AG09309 (cell line): ENCODE results near the gene PF4V1.
A peak's percentile ranks its signal among the peaks of the same experiment; 100 is the strongest.

Source experiments
- DNase-seq: peaks from one replicate; pipeline ENCODE4 v3.0.0-alpha.2; 2010; ENCODE audit warnings: low read depth
- H3K4me3 ChIP-seq: 2 replicates; pipeline ENCODE4 v1.5.1; 2011; ENCODE audit warnings: mild to moderate bottlenecking, low read depth, low read length, moderate library complexity; ENCODE audit not compliant: control insufficient read depth
- TF ChIP-seq, protein P1 (sequence below): IDR thresholded peaks from 2 replicates; pipeline ENCODE4 v1.5.1; 2011; ENCODE audit warnings: mild to moderate bottlenecking, low read depth, low read length, inconsistent platforms; ENCODE audit not compliant: insufficient read depth, control insufficient read depth; ENCODE audit errors: missing control alignments

Gene PF4V1

DNA sequence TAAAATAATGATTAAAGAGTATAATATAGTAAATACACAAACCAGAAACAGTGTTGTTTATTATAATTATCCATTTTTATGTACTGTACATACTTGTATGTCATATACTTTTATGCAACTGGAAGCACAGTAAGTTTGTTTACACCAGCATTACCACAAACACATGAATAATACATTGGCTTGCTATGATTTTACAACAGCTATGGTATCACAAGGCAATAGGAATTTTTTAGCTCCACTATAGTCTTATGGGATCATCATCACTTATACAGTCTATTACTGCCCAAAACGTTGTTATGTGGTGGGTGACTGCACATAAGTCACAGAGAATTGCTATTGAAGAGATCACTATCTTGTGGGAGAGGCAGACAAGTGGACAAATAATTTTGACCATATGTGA, 1.8 kb upstream of the PF4V1 start:
- no peak for DNase-seq
- TF ChIP-seq, protein P1, sequence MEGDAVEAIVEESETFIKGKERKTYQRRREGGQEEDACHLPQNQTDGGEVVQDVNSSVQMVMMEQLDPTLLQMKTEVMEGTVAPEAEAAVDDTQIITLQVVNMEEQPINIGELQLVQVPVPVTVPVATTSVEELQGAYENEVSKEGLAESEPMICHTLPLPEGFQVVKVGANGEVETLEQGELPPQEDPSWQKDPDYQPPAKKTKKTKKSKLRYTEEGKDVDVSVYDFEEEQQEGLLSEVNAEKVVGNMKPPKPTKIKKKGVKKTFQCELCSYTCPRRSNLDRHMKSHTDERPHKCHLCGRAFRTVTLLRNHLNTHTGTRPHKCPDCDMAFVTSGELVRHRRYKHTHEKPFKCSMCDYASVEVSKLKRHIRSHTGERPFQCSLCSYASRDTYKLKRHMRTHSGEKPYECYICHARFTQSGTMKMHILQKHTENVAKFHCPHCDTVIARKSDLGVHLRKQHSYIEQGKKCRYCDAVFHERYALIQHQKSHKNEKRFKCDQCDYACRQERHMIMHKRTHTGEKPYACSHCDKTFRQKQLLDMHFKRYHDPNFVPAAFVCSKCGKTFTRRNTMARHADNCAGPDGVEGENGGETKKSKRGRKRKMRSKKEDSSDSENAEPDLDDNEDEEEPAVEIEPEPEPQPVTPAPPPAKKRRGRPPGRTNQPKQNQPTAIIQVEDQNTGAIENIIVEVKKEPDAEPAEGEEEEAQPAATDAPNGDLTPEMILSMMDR, result no peak
- no peak overlapping the region for H3K4me3 ChIP-seq

DNA sequence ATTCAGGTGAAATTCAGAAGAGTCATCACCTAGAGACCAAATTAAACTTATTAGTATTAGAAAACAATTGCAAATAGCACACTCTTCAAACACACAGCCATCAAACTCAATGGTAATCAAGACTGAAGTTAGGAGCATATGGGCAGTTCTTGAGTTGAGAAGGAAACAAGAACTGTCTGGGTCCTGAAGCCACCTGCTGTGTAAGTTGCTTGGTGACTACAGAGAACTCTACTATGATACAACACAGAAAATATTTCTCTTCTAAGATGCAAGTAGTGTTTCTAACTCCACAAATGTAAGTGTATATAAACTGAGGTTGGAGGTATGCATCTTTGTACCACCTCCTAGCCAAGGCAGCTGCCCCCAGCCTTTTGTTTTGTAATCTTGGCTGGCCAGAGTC, 325 bp upstream of the PF4V1 start:
- H3K4me3 ChIP-seq, result no peak overlapping the region
- TF ChIP-seq, protein P1, result no peak
- no peak for DNase-seq

DNA sequence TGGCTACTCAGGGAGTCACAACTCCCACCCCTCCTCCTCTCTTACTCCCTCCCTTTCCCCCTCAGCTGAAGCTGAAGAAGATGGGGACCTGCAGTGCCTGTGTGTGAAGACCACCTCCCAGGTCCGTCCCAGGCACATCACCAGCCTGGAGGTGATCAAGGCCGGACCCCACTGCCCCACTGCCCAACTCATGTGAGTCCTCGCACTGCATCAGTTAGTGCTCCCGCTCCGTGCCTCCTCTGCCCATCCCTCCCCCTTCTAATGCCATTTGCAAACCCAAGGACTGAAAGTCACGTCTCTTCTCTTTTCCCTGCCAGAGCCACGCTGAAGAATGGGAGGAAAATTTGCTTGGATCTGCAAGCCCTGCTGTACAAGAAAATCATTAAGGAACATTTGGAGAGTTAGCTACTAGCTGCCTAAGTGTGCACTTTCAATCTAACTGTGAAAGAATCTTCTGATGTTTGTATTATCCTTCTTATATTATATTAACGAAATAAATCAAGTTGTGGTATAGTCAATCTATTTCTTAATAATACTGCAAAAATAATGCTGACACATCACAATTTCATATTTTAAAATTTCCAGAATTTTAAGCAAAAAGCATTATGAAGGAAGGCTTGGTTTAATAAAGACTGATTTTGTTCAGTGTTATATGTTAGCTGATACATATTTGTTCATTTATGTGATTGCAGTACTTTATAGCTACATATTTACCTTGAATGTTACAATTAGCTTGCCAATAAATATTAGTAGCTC, 800 bp downstream of the PF4V1 start:
- TF ChIP-seq, protein P1, result no peak
- no peak for DNase-seq
- H3K4me3 ChIP-seq, result no peak overlapping the region

DNA sequence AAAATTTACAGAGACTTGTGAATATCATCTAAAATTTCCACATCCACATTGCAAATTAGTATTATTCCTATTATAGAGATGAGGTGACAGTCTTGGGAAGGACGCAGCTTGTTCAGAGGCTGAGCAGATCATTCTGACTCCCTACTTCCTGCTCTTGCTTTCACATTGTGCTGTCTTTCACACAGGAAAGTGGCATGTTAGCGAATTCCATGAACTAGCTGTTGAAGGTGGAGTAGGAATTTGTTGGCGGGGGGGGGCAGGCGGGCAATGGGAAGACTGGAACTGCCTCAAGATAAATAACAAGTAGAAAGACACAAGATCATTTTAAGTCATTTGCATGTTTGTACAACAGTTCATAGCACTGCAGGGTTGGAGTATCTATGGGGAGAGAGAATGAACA, 2.3 kb downstream of the PF4V1 start:
- no peak overlapping the region for H3K4me3 ChIP-seq
- DNase-seq, result no peak
- TF ChIP-seq, protein P1, result no peak

DNA sequence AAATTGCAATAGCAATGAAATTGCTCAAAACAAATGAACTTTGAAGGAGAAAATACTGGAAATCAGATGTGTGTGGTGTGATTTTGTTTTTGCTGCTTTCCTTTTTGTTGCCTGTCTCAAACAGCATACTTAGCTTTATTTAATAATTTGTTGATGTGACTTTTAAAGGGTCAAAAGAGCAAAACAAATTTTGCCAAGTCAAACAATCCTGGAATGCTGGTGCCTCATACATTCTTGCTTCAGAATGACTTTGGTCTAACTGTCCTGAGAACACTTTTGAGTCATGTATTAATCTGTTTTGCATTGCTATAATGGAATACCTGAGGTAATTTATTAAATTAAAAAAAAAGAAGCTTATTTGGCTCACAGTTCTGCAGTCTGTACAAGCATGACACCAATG, 3.4 kb downstream of the PF4V1 start:
- no peak for DNase-seq
- H3K4me3 ChIP-seq, result no peak overlapping the region
- TF ChIP-seq, protein P1, result no peak

DNA sequence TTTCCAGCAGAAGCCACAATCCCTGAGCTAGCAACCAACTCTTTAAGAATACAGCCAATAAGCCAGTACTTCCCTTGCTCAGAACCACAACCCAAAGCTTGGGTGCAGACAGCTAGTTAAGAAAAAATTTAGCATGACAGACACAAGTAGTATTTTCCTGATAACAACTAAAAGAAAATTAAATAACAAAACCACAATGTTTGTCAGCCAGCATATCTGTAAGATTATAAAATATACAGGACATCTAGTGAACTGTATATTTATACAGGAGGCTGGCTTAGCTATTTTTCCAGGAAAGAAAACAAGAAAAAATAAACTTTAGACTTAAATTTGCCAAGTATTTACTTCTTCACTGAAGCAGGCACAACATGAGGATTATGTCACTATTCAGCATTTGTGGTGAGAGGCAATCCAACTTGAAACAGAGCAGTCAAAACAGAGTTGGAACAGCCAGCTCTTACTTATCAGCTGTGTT, 6.6 kb downstream of the PF4V1 start:
- TF ChIP-seq, protein P1, result no peak
- peak; percentile 17 for DNase-seq
- H3K4me3 ChIP-seq, result no peak overlapping the region
